GM12873 (cell line): ENCODE data around the gene FAM227B.

Source experiments
- TF ChIP-seq, protein P1 (sequence below): IDR thresholded peaks from 2 replicates; pipeline ENCODE4 v1.5.1; 2012; ENCODE audit warnings: low read depth, mild to moderate bottlenecking, moderate library complexity, low read length, control low read depth; ENCODE audit not compliant: insufficient read depth; ENCODE audit errors: missing control alignments

The FAM227B gene

DNA sequence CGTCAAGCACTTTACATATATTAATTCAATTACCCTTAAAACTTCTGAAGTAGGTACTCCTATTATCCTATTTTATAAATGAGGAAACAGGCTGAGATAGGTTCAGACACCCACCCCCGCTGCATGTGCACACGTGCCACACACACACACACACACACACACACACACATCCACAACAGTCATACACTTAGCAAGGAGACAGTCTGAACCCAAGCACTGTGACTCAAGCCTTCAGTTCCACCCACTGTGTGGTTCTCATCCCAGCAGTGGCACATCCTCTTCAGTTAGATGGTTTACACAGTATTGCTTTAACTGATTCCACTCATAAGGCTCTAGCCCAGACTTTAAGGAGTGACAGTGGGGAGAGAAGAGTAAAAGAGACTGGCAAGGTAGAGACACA is 288.7 kb downstream of the FAM227B start:
- TF ChIP-seq, protein P1, sequence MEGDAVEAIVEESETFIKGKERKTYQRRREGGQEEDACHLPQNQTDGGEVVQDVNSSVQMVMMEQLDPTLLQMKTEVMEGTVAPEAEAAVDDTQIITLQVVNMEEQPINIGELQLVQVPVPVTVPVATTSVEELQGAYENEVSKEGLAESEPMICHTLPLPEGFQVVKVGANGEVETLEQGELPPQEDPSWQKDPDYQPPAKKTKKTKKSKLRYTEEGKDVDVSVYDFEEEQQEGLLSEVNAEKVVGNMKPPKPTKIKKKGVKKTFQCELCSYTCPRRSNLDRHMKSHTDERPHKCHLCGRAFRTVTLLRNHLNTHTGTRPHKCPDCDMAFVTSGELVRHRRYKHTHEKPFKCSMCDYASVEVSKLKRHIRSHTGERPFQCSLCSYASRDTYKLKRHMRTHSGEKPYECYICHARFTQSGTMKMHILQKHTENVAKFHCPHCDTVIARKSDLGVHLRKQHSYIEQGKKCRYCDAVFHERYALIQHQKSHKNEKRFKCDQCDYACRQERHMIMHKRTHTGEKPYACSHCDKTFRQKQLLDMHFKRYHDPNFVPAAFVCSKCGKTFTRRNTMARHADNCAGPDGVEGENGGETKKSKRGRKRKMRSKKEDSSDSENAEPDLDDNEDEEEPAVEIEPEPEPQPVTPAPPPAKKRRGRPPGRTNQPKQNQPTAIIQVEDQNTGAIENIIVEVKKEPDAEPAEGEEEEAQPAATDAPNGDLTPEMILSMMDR = no peak

DNA sequence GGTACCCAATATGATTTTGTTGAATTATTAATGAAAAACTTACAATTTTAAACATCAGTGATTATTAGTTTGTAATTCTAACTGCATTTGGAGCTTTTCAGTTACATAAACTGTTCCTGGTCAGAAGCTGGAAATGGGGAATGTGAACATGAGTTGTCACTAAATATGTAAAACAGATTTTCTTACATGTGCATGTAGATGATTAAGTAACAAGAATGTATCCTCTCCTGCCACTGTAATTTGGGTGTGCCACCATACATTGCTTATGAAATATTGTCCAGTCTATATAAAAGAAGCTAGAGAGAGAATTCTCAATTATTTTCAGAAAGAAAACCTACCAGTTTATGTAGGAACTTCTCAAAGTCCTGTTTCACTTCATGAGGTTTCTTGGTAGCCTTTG is 289.2 kb downstream of the FAM227B start:
- TF ChIP-seq, protein P1 = no peak

DNA sequence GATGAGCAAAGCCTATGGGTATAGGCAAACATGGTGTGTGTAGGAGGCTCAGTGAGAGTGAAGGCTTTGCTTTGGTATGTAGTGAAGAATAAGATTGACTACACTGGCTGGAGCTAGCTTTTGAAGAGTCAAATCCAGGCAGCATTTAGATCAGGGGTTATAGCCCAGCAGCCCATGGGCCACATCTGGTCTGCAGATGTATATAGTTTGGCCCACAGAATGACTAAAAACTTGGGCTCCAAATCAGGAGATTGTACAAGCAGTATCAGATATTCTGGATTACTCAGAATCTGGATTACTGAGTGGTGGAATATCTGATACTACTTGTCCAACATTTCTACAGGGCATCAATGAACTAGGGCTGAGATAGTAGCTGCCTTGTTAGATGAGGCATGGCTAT is 290.5 kb downstream of the FAM227B start:
- TF ChIP-seq, protein P1 = no peak

DNA sequence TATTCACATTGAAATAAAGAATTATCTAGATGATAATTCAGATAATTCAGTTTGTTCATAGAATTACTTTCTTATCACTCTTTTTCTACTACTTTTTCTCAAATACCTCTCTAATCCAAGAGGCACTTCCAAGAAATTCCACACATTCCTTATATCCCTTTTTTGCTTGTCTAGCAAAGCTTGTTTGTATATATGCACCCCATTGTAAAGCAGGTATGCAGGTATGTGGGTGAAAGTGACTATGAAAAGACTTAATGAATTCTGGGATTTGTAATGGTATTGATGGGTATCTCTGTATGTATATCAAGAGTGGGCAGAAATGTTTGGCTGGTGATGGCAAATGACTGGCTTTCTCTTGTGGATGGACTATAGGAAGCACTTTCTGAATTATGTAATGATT is 291.7 kb downstream of the FAM227B start:
- TF ChIP-seq, protein P1 = no peak

DNA sequence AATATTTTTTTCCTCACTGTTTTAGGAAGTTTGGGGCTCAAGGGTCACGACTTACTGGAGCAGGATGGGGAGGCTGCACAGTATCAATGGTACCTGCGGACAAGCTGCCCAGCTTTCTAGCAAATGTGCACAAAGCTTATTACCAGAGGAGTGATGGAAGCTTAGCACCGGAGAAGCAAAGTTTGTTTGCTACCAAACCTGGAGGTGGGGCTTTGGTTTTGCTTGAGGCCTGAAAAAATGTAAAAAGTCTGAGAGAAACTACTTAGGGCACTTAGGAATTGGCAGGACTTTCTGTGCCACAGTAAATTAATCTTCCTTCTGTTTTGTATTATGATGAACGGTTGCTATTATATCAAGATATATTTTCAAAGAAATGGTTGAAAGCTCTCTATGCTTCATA is 292.7 kb downstream of the FAM227B start:
- TF ChIP-seq, protein P1 = no peak

DNA sequence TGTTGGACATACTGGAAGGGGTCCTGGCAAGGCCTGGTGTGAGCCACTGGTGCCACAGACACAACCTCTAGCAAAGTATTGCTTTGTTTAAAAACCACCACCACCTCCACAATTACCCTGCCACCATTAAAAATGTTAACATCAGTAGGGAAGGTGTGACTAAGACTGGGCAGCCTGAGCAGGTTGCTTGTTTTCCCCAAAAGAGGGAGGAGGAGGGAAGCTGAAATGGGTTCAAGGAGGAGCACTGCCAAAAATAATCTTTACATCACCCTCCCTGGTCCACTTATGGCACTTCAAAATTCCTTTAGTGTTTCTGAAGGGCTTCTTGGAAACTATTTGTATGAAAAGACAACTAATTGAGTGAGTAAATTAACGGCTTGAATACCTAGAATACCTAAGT is 297.4 kb downstream of the FAM227B start:
- TF ChIP-seq, protein P1 = no peak

DNA sequence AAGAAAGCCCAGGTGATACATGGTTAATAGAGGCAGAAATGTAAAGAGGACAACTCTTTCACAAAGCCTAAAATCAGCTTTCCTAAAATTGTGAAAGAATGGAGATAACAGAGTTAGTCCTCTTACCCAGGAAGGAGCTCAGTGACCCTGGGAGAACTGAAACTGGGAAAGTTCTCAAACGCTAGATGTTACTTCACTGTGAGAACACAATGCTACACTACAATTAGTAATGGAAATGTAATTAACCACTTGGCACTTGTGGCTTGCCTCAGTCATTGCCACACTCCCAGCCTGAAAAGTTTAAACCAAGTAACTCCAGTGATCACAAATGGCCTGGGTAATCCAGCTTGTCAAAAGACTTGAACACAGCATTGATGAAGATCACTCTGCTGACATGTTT is 300.3 kb downstream of the FAM227B start:
- TF ChIP-seq, protein P1 = no peak
